ENCODE measurements around the gene KLC1. TPM values are rescaled to one million over a fixed set of nuclear protein-coding genes. Genes with fewer than 3 reads are reported as not detected.

Gene KLC1
- total RNA-seq, 3 donors from 2014 or later (not counting 1 experiment from before 2014, with no cell fraction given) = 144 to 200 (median 178) TPM

- Histone ChIP-seq H3K36me3 (ENCODE audit: control insufficient read depth, insufficient read depth, low read length) (peaks cover 50% of the 10 kb centered on the region), H3K4me3 (ENCODE audit: low read length) (no peak overlapping the region), H3K27me3 (ENCODE audit: control insufficient read depth, insufficient read depth, low read length) (no peaks in the 10 kb centered on the region), H3K27ac (ENCODE audit: low read length) (no peak overlapping the region), H3K4me1 (ENCODE audit: control insufficient read depth, insufficient read depth, low read length) (no peaks in the 10 kb centered on the region), H3K9me3 (ENCODE audit: control insufficient read depth, insufficient read depth, low read length) (no peaks in the 10 kb centered on the region)
- no peak overlapping the region for H3K4me3 Mint-ChIP-seq
- no peak for ATAC-seq
- peaks cover 26% of the 10 kb centered on the region for H3K36me3 Mint-ChIP-seq
- no peaks in the 10 kb centered on the region for H3K27me3 Mint-ChIP-seq (ENCODE audit: low read depth in 2 of 2)
- H3K9me3 Mint-ChIP-seq = no peaks in the 10 kb centered on the region
- no peak for DNase-seq
- H3K27ac Mint-ChIP-seq = no peak overlapping the region
- 94% methylated on average over 2 of the region's 4 CpGs for WGBS (ENCODE audit: insufficient coverage)
- peaks cover 5 to 6% of the 10 kb centered on the region in 2 donors for H3K4me1 Mint-ChIP-seq
- intact Hi-C loops (cut with micrococcal nuclease) = no loop called here
- no peak for TF ChIP-seq CTCF (IDR thresholded peaks at IDR 0.05)
Observed at GRCh38 chr14:103667671-103668070, 38.7 kb downstream of the KLC1 start.

- Histone ChIP-seq H3K4me3 (ENCODE audit: low read length) (no peak overlapping the region), H3K27ac (ENCODE audit: low read length) (no peak overlapping the region), H3K9me3 (ENCODE audit: control insufficient read depth, insufficient read depth, low read length) (no peaks in the 10 kb centered on the region), H3K36me3 (ENCODE audit: control insufficient read depth, insufficient read depth, low read length) (peaks cover 54% of the 10 kb centered on the region), H3K27me3 (ENCODE audit: control insufficient read depth, insufficient read depth, low read length) (no peaks in the 10 kb centered on the region), H3K4me1 (ENCODE audit: control insufficient read depth, insufficient read depth, low read length) (no peaks in the 10 kb centered on the region)
- 97% methylated on average over 3 of the region's 3 CpGs for WGBS (ENCODE audit: insufficient coverage)
- intact Hi-C loops (cut with micrococcal nuclease) = no loop called here
- TF ChIP-seq CTCF (IDR thresholded peaks at IDR 0.05) = no peak
- no peaks in the 10 kb centered on the region for H3K27me3 Mint-ChIP-seq (ENCODE audit: low read depth in 2 of 2)
- DNase-seq (no peak), ATAC-seq (no peak)
- peaks cover 30% of the 10 kb centered on the region for H3K36me3 Mint-ChIP-seq
- H3K27ac Mint-ChIP-seq = no peak overlapping the region
- no peaks in the 10 kb centered on the region for H3K9me3 Mint-ChIP-seq
- H3K4me3 Mint-ChIP-seq = no peak overlapping the region
- peaks cover 5 to 6% of the 10 kb centered on the region in 2 donors for H3K4me1 Mint-ChIP-seq
Observed at GRCh38 chr14:103668117-103668516, 39.1 kb downstream of the KLC1 start.

GRCh38 chr14:103669370-103669769 lies 40.4 kb downstream of the KLC1 start:
- no peak overlapping the region for H3K4me3 Mint-ChIP-seq
- WGBS (ENCODE audit: insufficient coverage) = 95% methylated on average over 2 of the region's 2 CpGs
- Histone ChIP-seq H3K36me3 (ENCODE audit: control insufficient read depth, insufficient read depth, low read length) (peaks cover 59% of the 10 kb centered on the region), H3K27me3 (ENCODE audit: control insufficient read depth, insufficient read depth, low read length) (no peaks in the 10 kb centered on the region), H3K27ac (ENCODE audit: low read length) (no peak overlapping the region), H3K4me3 (ENCODE audit: low read length) (no peak overlapping the region), H3K4me1 (ENCODE audit: control insufficient read depth, insufficient read depth, low read length) (no peaks in the 10 kb centered on the region), H3K9me3 (ENCODE audit: control insufficient read depth, insufficient read depth, low read length) (no peaks in the 10 kb centered on the region)
- peaks cover 37% of the 10 kb centered on the region for H3K36me3 Mint-ChIP-seq
- no peak for DNase-seq
- ATAC-seq = no peak
- H3K4me1 Mint-ChIP-seq = peaks cover 5 to 6% of the 10 kb centered on the region in 2 donors
- no peaks in the 10 kb centered on the region for H3K27me3 Mint-ChIP-seq (ENCODE audit: low read depth in 2 of 2)
- intact Hi-C loops (cut with micrococcal nuclease) = no loop called here
- H3K27ac Mint-ChIP-seq = peak overlapping the region in 1 of 2 donors; percentile 11
- no peak for TF ChIP-seq CTCF (IDR thresholded peaks at IDR 0.05)
- no peaks in the 10 kb centered on the region for H3K9me3 Mint-ChIP-seq

- peaks cover 52% of the 10 kb centered on the region for H3K36me3 Mint-ChIP-seq
- ATAC-seq = no peak
Observed at GRCh38 chr14:103671911-103672310, 42.9 kb downstream of the KLC1 start.

More at GRCh38 chr14:103671911-103672310, 42.9 kb downstream of the KLC1 start:
- WGBS (ENCODE audit: insufficient coverage) = over 99% methylated on average over 4 of the region's 4 CpGs
- Mint-ChIP-seq H3K9me3 (no peaks in the 10 kb centered on the region), H3K27me3 (ENCODE audit: low read depth in 2 of 2) (no peaks in the 10 kb centered on the region), H3K4me1 (peaks cover 5 to 6% of the 10 kb centered on the region in 2 donors), H3K27ac (peak overlapping the region in 1 of 2 donors; percentile 3), H3K4me3 (no peak overlapping the region)
- intact Hi-C loops (cut with micrococcal nuclease) = no loop called here
- Histone ChIP-seq H3K36me3 (ENCODE audit: control insufficient read depth, insufficient read depth, low read length) (peaks cover 78% of the 10 kb centered on the region), H3K27me3 (ENCODE audit: control insufficient read depth, insufficient read depth, low read length) (no peaks in the 10 kb centered on the region), H3K9me3 (ENCODE audit: control insufficient read depth, insufficient read depth, low read length) (no peaks in the 10 kb centered on the region), H3K4me3 (ENCODE audit: low read length) (no peak overlapping the region), H3K4me1 (ENCODE audit: control insufficient read depth, insufficient read depth, low read length) (no peaks in the 10 kb centered on the region), H3K27ac (ENCODE audit: low read length) (no peak overlapping the region)
- DNase-seq = no peak
- TF ChIP-seq CTCF (IDR thresholded peaks at IDR 0.05) = no peak
